T47D (cell line): ENCODE data around the gene ACSL6.

ENCODE experiments used
- DNase-seq, 2 experiments: peaks; one replicate each; pipeline versions ENCODE4 v3.0.0 to v3.0.0-alpha.2; 2011 to 2012; ENCODE audit warnings: low read depth in 1 of 2, low spot score in 1 of 2
- JUND ChIP-seq: IDR thresholded peaks from 2 replicates; pipeline ENCODE4 v1.6.1; 2012; ENCODE audit warnings: low read depth
- in situ Hi-C: cut with HindIII; loops from 2 replicates; pipeline ENCODE4 v1.10.0; 2016; ENCODE audit warnings: low sequenced_read_pairs, low pct_unique_long_range_greater_than_20kb

The ACSL6 gene

DNA sequence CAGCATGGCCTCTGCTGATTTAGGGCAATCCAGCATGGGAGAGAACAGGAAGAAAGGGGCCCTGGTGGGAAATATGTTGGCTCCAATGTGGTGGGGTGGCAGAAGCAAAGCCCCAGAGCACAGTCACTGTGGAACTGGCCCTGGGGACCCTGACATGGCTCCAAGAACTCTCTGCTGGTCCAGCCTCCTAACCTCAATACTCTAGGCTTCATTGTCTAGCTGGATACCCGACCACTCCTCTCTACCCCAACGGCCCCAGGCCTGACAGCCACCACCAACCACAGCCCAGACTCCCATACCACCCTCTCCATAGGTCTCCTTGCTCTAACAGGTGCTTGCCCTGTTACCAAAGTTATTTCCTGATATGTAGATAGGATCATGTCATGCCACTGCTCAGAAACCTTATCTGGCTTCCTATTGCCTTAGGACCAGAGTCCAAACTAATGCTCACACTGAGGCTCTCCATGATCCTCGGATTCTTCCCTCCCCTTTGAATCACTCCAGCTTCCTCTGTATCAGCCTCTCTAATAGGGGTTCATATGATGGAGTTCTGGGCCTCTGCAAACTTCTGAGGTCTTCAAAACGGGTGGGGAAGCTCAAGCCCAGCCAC lies 12.9 kb downstream of the ACSL6 start:
- DNase-seq: no peak
- in situ Hi-C loops: no loop called here
- TF ChIP-seq JUND: no peak

DNA sequence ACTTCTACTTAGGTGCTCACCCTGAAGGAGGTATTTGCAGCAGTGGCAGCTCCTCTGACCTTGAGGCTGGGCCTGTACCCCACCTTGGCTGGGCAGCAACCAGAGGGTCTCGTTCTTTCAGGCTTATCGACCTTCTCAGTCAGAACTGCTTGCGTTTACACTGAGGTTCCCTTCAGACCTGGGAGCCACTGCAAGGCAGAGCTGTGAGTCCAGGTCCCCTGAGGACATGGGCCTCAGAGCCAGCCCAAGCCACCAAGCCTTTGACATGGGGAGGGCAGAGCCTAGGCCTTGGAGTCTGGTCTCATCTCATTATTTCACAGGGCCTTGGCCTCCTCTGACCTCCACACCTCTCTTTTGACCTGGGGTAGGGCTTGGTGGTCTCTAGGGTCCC lies 13.7 kb downstream of the ACSL6 start:
- TF ChIP-seq JUND: no peak
- in situ Hi-C loops: no loop called here
- DNase-seq: no peak

DNA sequence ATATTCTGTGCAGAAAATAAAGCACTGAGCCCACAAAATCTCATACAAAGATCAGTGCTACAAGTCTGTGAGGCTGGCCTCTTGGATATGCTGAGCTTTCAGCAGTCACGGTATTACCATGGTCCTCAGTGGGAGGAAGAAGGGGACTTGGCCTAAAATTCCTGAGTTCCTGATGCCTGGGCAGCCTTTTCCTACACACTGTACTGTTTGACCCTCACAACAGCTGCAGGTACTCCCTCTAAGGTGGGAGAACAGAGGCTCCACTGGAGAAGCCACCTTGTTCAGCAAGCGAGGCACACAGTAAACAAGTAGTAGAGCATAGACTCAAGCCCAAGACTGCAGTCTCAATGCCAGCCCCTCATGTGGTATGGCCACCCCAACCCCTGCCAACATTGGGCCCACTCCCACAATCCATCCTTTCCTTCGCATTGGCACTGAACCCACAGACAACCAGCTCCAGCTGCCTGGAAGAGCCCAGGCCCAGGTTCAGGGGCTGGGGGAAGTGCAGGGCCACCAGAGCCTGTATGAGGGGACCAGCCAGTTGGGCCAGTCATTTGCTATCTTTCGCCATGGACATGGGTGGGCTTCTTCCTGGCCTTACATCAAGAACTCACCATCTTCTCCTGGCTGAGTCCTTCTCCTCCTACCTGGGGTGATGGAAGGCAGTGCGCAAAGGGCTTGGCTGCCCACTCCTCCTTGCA lies 14.3 kb downstream of the ACSL6 start:
- no peak for DNase-seq
- in situ Hi-C loops: no loop called here
- TF ChIP-seq JUND: no peak

DNA sequence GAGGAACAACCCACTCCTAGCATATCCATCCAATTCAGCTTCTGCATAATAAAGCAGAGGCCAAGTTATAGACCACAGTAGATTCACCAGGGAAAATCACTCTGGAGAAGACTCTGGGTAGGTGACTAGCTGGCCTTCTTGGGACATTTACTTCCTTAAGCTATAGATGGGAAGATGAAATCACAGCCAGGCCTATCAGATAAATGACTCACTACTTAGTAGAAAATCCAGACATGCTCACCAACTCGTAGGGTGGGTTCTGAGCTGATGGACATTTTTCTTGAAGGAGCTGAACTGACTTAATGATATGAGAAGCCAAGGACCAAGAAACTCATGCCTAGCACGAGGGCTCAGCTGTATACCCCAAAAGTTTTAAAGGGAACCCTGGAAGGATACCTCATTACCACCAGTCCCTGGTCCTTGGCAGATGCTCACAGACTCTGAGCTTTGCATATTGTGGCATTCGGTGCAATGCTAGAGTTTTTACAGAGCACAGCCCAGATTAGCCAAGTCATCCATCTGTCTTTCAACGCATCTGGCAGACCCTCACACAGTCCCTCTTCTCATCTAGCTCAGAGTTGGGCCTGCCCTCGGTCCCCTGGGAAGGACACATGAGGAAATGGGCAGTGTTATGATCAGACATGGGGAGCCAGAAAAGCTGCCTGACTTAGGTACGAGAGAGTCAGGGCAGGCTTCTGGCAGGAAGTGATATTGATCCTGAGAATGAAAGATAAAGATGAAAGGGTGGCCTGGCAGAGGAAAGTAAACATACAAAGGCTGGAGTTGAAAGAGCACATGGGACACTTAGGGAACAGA lies 15.0 kb downstream of the ACSL6 start:
- in situ Hi-C loops: no loop called here
- no peak for DNase-seq
- TF ChIP-seq JUND: no peak

DNA sequence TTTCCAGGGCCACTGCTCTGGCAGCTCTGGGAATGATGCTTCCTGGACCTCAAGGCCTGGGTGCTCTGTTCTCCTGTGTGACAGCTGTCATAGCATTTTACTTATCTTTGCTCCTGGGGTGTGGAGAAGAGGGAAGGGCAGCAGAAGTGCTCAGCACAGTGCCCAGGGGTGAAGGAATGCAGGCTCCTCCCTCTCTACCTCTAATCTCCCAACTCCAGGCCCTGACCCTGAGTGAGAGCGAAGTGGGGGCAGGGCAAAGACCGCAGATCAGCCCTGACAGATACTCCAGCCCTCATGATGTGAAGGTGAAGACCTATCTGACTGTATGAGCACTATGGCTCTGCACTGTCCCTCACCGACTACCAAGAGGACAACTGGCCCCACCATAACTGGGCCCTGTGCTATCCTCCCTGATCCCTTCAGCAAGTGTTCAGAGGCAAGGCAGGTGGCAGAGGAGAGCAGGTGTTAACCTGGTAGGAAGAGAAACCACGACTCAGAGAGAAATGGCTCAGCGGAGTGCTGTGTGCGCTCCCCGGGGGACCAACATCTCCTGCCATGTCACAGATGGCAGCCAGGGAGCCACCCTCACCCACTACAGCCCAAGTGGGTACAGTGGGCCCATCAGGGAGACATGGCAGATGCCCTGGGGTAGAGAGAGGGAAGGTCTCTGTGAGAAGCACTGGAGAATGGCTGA lies 16.8 kb downstream of the ACSL6 start:
- TF ChIP-seq JUND: no peak
- in situ Hi-C loops: no loop called here
- no peak for DNase-seq

DNA sequence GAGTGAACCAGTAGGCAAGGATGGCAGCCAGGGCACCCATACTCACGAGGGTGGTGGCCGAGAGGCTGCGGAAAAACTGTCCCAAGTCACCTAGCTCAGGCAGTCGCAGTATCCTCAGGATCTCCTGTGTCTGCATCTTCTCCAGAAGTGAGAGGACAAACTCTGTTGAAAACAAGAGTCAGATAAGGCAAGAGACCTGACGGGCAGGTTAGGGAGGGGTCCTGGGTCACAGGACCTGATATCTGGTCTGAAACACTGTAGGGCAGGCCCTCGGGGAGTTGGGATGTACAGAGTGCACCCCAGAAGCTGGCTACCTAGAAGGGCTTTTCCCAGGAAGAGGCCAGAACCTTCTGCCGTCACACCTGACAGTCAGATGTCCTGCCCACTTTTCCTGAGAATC lies 17.4 kb downstream of the ACSL6 start:
- TF ChIP-seq JUND: no peak
- in situ Hi-C loops: no loop called here
- DNase-seq: no peak

DNA sequence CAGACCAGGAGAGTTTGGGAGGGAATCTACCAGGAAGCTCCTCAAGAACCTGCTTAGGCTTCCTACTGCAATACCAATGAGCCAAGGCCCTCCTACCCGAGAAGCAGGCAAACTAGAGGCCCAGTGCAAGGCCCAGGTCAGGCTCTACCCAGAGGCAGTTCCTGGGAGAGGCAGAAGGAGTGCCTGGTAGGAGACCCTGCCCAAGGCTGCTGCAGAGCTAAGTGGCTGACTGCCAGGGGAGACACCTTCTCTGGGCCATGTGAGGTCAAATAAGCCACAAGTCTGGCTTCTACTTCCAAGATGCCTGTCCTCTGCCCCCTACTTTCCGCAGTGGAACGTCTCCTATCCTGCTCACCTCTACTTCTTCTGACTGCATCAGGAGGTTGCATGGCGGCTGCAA lies 17.8 kb downstream of the ACSL6 start:
- no peak for DNase-seq
- in situ Hi-C loops: no loop called here
- no peak for TF ChIP-seq JUND

DNA sequence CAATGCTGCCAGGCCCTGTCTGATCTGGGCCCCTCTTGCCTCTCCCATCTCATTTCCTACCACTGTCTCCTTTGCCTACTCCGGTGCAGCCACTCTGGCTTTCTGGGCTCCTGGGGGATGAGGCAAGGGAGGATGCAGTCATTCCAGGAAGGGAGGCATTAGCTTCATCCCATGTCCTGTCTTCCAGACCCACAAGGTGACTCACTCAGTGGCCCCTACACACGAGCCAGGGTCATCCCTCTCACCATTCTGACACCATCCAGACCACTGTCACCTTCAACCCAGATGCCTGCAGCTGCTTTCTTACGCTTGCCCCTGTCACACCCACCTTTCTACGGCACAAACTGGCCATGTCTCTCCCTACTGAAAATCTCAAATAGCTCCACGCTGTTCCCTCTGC lies 19.1 kb downstream of the ACSL6 start:
- in situ Hi-C loops: no loop called here

DNA sequence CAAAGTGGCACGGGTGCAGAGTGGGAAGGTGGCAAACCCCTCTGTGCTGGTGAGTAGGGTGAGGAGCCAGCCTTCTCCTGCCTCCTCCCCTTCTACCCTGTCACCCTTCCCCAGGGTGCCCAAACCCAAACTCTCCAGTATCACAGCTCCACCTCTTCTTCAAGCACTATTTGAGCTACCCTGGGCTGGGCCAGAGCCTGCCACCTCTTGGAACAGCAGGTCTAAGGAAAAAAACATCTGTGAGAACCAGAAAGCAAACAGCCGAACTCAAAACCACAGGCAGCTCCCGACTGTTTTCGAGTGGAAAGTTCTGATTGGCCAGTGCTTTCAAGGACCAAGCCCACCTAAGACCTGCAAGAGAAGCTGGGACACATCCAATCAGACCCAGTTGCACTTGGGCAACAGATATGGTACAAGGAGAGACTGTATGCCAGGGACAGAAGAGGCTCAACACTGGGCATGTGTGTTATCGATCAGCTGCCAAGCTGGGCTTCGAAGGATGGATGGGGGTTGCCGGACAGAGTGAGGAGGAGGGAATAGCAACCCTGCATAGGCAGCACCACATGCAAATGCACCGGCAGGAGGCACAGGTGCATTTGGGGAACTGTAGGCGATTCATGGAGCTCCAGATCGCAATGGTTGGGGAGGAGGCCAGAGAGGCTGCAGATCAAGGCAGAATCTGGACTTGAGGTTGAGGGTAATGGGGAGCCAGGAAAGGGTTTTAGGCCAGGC lies 19.7 kb downstream of the ACSL6 start:
- no peak for DNase-seq
- in situ Hi-C loops: no loop called here
- TF ChIP-seq JUND: no peak

More for the DNA sequence above, 19.1 kb downstream of the ACSL6 start:
- no peak for TF ChIP-seq JUND
- DNase-seq: no peak

DNA sequence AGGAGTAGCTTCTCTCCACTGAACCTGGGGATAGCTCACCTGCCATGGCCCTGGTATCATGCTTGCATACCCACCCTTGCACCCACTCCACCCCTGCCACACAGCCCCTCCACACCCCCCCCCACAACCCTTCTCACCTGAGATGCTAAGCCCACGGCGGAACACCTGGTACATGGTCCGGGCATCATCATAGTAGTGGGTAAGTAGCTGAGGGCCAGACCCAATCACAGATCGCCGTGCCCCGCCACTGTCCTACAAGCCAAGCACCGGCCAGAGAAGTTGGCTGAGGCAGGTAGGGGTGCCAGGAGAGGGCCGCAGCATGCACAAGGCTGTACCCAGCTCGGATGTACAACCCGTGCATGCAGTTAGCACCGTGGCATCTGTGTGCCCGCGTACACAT lies 20.7 kb downstream of the ACSL6 start:
- no peak for DNase-seq
- in situ Hi-C loops: no loop called here
- TF ChIP-seq JUND: no peak

DNA sequence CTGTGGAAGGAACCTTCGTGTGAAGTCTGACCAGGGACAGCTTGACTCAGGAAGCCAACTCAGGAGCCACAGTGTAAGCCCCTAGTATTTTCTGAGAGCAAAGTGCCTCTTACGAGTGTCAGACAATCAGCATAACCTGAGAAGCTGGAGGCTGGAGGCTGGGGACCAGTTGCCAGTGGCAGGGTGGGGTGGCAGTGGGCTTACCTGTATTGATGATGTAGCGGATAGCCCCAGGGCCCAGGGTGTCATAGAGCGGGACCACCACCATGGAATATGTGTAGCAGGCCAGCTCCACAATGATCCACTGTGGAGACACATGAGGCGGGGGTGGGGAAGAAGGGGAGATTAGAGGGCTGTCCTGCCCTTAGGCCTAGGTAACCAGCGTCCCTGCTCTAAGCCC lies 22.9 kb downstream of the ACSL6 start:
- TF ChIP-seq JUND: no peak
- no peak for DNase-seq
- in situ Hi-C loops: no loop called here

DNA sequence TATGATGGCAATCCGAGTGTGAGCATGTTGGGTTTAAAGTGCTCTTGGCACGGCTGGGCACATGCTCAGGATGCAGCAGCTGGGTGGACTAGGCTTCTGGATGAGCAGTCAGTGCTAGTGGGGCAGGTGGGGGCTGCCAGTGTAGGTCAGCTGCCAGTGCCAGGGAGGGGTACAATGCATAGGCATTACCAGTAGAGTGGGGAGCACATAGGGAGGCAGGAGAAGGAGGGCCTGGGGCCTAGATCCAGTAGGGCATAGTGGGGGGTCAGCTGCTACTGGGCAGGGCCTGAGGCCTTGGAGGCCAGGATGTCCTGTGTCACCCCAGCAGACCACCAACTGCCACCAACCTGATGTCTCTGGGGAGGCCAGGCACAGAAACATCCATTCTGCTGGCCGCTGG lies 24.2 kb downstream of the ACSL6 start:
- in situ Hi-C loops: no loop called here
- no peak for TF ChIP-seq JUND
- DNase-seq: no peak
